CD4-positive, CD25-positive, alpha-beta regulatory T cell (primary cell): ENCODE measurements around the gene SLC49A3. TPM values are rescaled to one million over a fixed set of nuclear protein-coding genes. Genes with fewer than 3 reads are reported as not detected.
A peak's percentile ranks its signal among the peaks of the same experiment; 100 is the strongest.

Experiments
- ATAC-seq, 2 donors: fragments of 150-1000 bp; cut with Tn5 transposase; one replicate each; pipeline ENCODE4 v1.10.0; 2021; ENCODE audit warnings: low read depth in 2 of 2, moderate number of reproducible peaks in 2 of 2, moderate library complexity in 1 of 2
- DNase-seq, 3 donors: peaks; one replicate each; pipeline versions ENCODE4 v3.0.0 to v3.0.0-alpha.2; 2012 to 2022; ENCODE audit warnings: mixed read lengths in 1 of 3
- H3K27ac ChIP-seq: one replicate; pipeline ENCODE4 v1.7.0; 2013; ENCODE audit warnings: mild to moderate bottlenecking, low read length; ENCODE audit not compliant: insufficient read depth, poor library complexity, severe bottlenecking
- H3K27me3 ChIP-seq: one replicate; pipeline ENCODE4 v1.7.0; 2013; ENCODE audit warnings: low read length; ENCODE audit not compliant: control insufficient read depth, insufficient read depth
- H3K36me3 ChIP-seq: one replicate; pipeline ENCODE4 v1.7.0; 2013; ENCODE audit warnings: mild to moderate bottlenecking, low read length, moderate library complexity; ENCODE audit not compliant: control insufficient read depth, insufficient read depth
- H3K4me1 ChIP-seq: 2 replicates; pipeline ENCODE4 v1.7.0; 2013; ENCODE audit warnings: mild to moderate bottlenecking, low read length; ENCODE audit not compliant: insufficient read depth, control insufficient read depth, poor library complexity, severe bottlenecking
- H3K4me3 ChIP-seq: one replicate; pipeline ENCODE4 v1.7.0; 2013; ENCODE audit warnings: low read depth, mild to moderate bottlenecking, low read length, moderate library complexity
- H3K9me3 ChIP-seq, 2 experiments: 1 replicate in 1 of 2; 2 replicates in 1 of 2; pipeline ENCODE4 v1.7.0; 2013; ENCODE audit warnings: low read length in 2 of 2, mild to moderate bottlenecking in 1 of 2, moderate library complexity in 1 of 2; ENCODE audit not compliant: control insufficient read depth in 2 of 2
- H3K27ac Mint-ChIP-seq, 3 donors: one replicate each; pipeline ENCODE4 v1.8.0; 2020 to 2022; ENCODE audit warnings: mild to moderate bottlenecking in 3 of 3, mixed read lengths in 3 of 3, moderate library complexity in 2 of 3
- H3K27me3 Mint-ChIP-seq: one replicate; pipeline ENCODE4 v1.8.0; 2022; ENCODE audit warnings: mild to moderate bottlenecking, mixed read lengths
- H3K36me3 Mint-ChIP-seq: one replicate; pipeline ENCODE4 v1.8.0; 2020; ENCODE audit warnings: mixed read lengths
- H3K4me1 Mint-ChIP-seq, 4 donors: one replicate each; pipeline ENCODE4 v1.8.0; 2020 to 2022; ENCODE audit warnings: mixed read lengths in 4 of 4, mild to moderate bottlenecking in 1 of 4
- H3K4me3 Mint-ChIP-seq, 4 donors: one replicate each; pipeline ENCODE4 v1.8.0; 2020 to 2022; ENCODE audit warnings: mild to moderate bottlenecking in 4 of 4, mixed read lengths in 4 of 4, moderate library complexity in 3 of 4
- H3K9me3 Mint-ChIP-seq, 7 donors: one replicate each; pipeline ENCODE4 v1.8.0; 2020 to 2022; ENCODE audit warnings: mixed read lengths in 7 of 7, mild to moderate bottlenecking in 3 of 7, moderate library complexity in 2 of 7
- polyA plus RNA-seq, 4 donors: library from polyadenylated mRNA; unstranded; fragments of 300-500 nt; fragmentation: Illumina TruSeq; gene quantifications; one replicate each; pipeline ENCODE4 v1.2.3, GENCODE V29; 2021
- total RNA-seq: library from RNA; stranded (reverse); gene quantifications from one replicate; pipeline ENCODE4 v1.2.3, GENCODE V29; 2022

SLC49A3 gene
- total and polyA plus RNA-seq, 5 donors from 2014 or later: 0.32 to 2.6 (median 0.69) TPM

- peak overlapping the region in 3 of 4 donors; percentile 32 to 91 (median 88) for H3K4me3 Mint-ChIP-seq
- peaks cover 6% of the 10 kb centered on the region for H3K27me3 Mint-ChIP-seq
- Histone ChIP-seq H3K27ac (no peak overlapping the region), H3K27me3 (no peaks in the 10 kb centered on the region), H3K4me3 (no peak overlapping the region), H3K9me3 (no peaks in the 10 kb centered on the region), H3K4me1 (peaks cover 33% of the 10 kb centered on the region), H3K36me3 (peaks cover 10% of the 10 kb centered on the region)
- H3K9me3 Mint-ChIP-seq: no peaks in the 10 kb centered on the region
- H3K4me1 Mint-ChIP-seq: peaks cover 0 to 25% (median 0%) of the 10 kb centered on the region in 4 donors
- ATAC-seq (no peak), DNase-seq (no peak)
- H3K36me3 Mint-ChIP-seq: peaks cover 4% of the 10 kb centered on the region
- peak overlapping the region in 2 of 3 donors; percentile 32 to 55 for H3K27ac Mint-ChIP-seq
These were observed 12.1 kb downstream of the SLC49A3 start for GRCh38 chr4:676871-677235.

- Mint-ChIP-seq H3K9me3 (no peaks in the 10 kb centered on the region), H3K4me3 (peak overlapping the region; percentile 88 to 97 (median 90)), H3K27me3 (peaks cover 6% of the 10 kb centered on the region), H3K27ac (peak overlapping the region in 1 of 3 donors; percentile 32), H3K36me3 (peaks cover 4% of the 10 kb centered on the region), H3K4me1 (peaks cover 0 to 25% (median 0%) of the 10 kb centered on the region in 4 donors)
- H3K27me3 ChIP-seq: no peaks in the 10 kb centered on the region
- no peak overlapping the region for H3K4me3 ChIP-seq
- peaks cover 33% of the 10 kb centered on the region for H3K4me1 ChIP-seq
- no peaks in the 10 kb centered on the region for H3K9me3 ChIP-seq
- no peak overlapping the region for H3K27ac ChIP-seq
- DNase-seq (no peak), ATAC-seq (no peak)
- H3K36me3 ChIP-seq: peaks cover 14% of the 10 kb centered on the region
These were observed 12.7 kb downstream of the SLC49A3 start for GRCh38 chr4:675980-676870.

GRCh38 chr4:675036-675882, 13.7 kb downstream of the SLC49A3 start:
- Histone ChIP-seq H3K4me3 (no peak overlapping the region), H3K27ac (peak overlapping the region; percentile 97), H3K36me3 (peaks cover 22% of the 10 kb centered on the region), H3K27me3 (no peaks in the 10 kb centered on the region), H3K9me3 (no peaks in the 10 kb centered on the region), H3K4me1 (peaks cover 24% of the 10 kb centered on the region)
- H3K27ac Mint-ChIP-seq: peak overlapping the region in 2 of 3 donors; percentile 20 to 94
- H3K36me3 Mint-ChIP-seq: peaks cover 10% of the 10 kb centered on the region
- peak overlapping the region; percentile 88 to 97 (median 90) for H3K4me3 Mint-ChIP-seq
- ATAC-seq (no peak), DNase-seq (no peak)
- peaks cover 6% of the 10 kb centered on the region for H3K27me3 Mint-ChIP-seq
- peaks cover 0 to 18% (median 0%) of the 10 kb centered on the region in 4 donors for H3K4me1 Mint-ChIP-seq
- no peaks in the 10 kb centered on the region for H3K9me3 Mint-ChIP-seq

GRCh38 chr4:674172-675035, 14.5 kb downstream of the SLC49A3 start, which contains the start of the genes ATP5ME and MYL5:
TSS of gene ATP5ME (minus strand) at chr4:674276. CDS start at chr4:674247, 29 bp downstream.
TSS of gene MYL5 (plus strand) at chr4:674542. CDS start at chr4:678027, 3,485 bp downstream.
- peak; percentile 96 to 98 (median 96) for DNase-seq
- H3K27ac Mint-ChIP-seq: peak within 1 kb of the TSS; percentile 69 to 94 (median 86)
- peaks cover 22% of the 10 kb centered on the region for H3K36me3 ChIP-seq
- peaks cover 10% of the 10 kb centered on the region for H3K36me3 Mint-ChIP-seq
- H3K4me1 Mint-ChIP-seq: peaks cover 0 to 16% (median 0%) of the 10 kb centered on the region in 4 donors
- peak within 1 kb of the TSS; percentile 88 to 97 (median 92) for H3K4me3 Mint-ChIP-seq
- no peaks in the 10 kb centered on the region for H3K9me3 Mint-ChIP-seq
- ATAC-seq: peak; percentile 93 to 94
- H3K4me1 ChIP-seq: peaks cover 21% of the 10 kb centered on the region
- H3K4me3 ChIP-seq: peak within 1 kb of the TSS; percentile 55
- no peaks in the 10 kb centered on the region for H3K27me3 ChIP-seq
- H3K9me3 ChIP-seq: no peaks in the 10 kb centered on the region
- peak within 1 kb of the TSS; percentile 97 for H3K27ac ChIP-seq
- peaks cover 6% of the 10 kb centered on the region for H3K27me3 Mint-ChIP-seq

GRCh38 chr4:673349-674091, 15.4 kb downstream of the SLC49A3 start:
- Mint-ChIP-seq H3K27ac (peak overlapping the region in 2 of 3 donors; percentile 9 to 69), H3K4me3 (peak overlapping the region; percentile 88 to 97 (median 90)), H3K27me3 (peaks cover 6% of the 10 kb centered on the region), H3K36me3 (peaks cover 10% of the 10 kb centered on the region), H3K4me1 (peaks cover 0 to 16% (median 0%) of the 10 kb centered on the region in 4 donors), H3K9me3 (no peaks in the 10 kb centered on the region)
- DNase-seq (no peak), ATAC-seq (no peak)
- Histone ChIP-seq H3K4me3 (peak overlapping the region; percentile 55), H3K27ac (peak overlapping the region; percentile 97), H3K4me1 (peaks cover 21% of the 10 kb centered on the region), H3K27me3 (no peaks in the 10 kb centered on the region), H3K9me3 (no peaks in the 10 kb centered on the region), H3K36me3 (peaks cover 22% of the 10 kb centered on the region)

- Histone ChIP-seq H3K27ac (no peak overlapping the region), H3K27me3 (no peaks in the 10 kb centered on the region), H3K36me3 (peaks cover 22% of the 10 kb centered on the region), H3K4me1 (peaks cover 21% of the 10 kb centered on the region), H3K9me3 (no peaks in the 10 kb centered on the region), H3K4me3 (no peak overlapping the region)
- Mint-ChIP-seq H3K27ac (no peak overlapping the region), H3K9me3 (no peaks in the 10 kb centered on the region), H3K36me3 (peaks cover 10% of the 10 kb centered on the region), H3K27me3 (no peaks in the 10 kb centered on the region), H3K4me1 (peaks cover 0 to 13% (median 0%) of the 10 kb centered on the region in 4 donors), H3K4me3 (peak overlapping the region; percentile 47 to 91 (median 68))
- DNase-seq: no peak
- ATAC-seq: no peak
These were observed 17.2 kb downstream of the SLC49A3 start for GRCh38 chr4:671769-672168.
